MM.1S (cell line): Measurements from ENCODE around the gene SEPTIN2.

Source experiments
- DNase-seq: peaks from one replicate; pipeline ENCODE4 v3.0.0-alpha.2; 2015
- H2AFZ ChIP-seq: fragments of 300-600 bp; sonication (generic); 2 replicates; pipeline ENCODE4 v1.6.0; 2016; ENCODE audit warnings: antibody characterized with exemption, low read length
- H3F3A ChIP-seq: fragments of 300-600 bp; sonication (generic); 2 replicates; pipeline ENCODE4 v1.6.1; 2016; ENCODE audit warnings: mild to moderate bottlenecking, antibody characterized with exemption, low read length, moderate library complexity, mixed read lengths; ENCODE audit not compliant: insufficient read depth
- H3K27ac ChIP-seq: fragments of 300-600 bp; sonication (generic); 2 replicates; pipeline ENCODE4 v1.5.1; 2016; ENCODE audit warnings: mild to moderate bottlenecking, low read length
- H3K27me3 ChIP-seq: fragments of 300-600 bp; sonication (generic); replicated peaks from 2 replicates; pipeline ENCODE4 v1.6.0; 2016; ENCODE audit warnings: low read length; ENCODE audit not compliant: insufficient read depth
- H3K36me3 ChIP-seq: fragments of 300-600 bp; sonication (generic); replicated peaks from 2 replicates; pipeline ENCODE4 v1.6.1; 2016; ENCODE audit warnings: mild to moderate bottlenecking, low read length, mixed read lengths; ENCODE audit not compliant: insufficient read depth
- H3K4me1 ChIP-seq: fragments of 300-600 bp; sonication (generic); 2 replicates; pipeline ENCODE4 v1.6.1; 2016; ENCODE audit warnings: low read length, mixed read lengths
- H3K4me2 ChIP-seq: fragments of 300-600 bp; sonication (generic); 2 replicates; pipeline ENCODE4 v1.6.0; 2016; ENCODE audit warnings: low read depth, low read length
- H3K4me3 ChIP-seq: fragments of 300-600 bp; sonication (generic); 2 replicates; pipeline ENCODE4 v1.5.1; 2016; ENCODE audit warnings: low read length, mixed read lengths
- H3K79me2 ChIP-seq: fragments of 300-600 bp; sonication (generic); 2 replicates; pipeline ENCODE4 v1.6.1; 2016; ENCODE audit warnings: mixed run types, low read length, mixed read lengths
- H3K9ac ChIP-seq: fragments of 300-600 bp; sonication (generic); 2 replicates; pipeline ENCODE4 v1.6.1; 2016; ENCODE audit warnings: low read length, mixed read lengths
- H3K9me2 ChIP-seq: fragments of 300-600 bp; sonication (generic); replicated peaks from 2 replicates; pipeline ENCODE4 v1.6.1; 2016; ENCODE audit warnings: mild to moderate bottlenecking, low read length, mixed read lengths; ENCODE audit not compliant: insufficient read depth
- H3K9me3 ChIP-seq: fragments of 300-600 bp; sonication (generic); replicated peaks from 2 replicates; pipeline ENCODE4 v1.6.1; 2016; ENCODE audit warnings: mild to moderate bottlenecking, low read length, mixed read lengths; ENCODE audit not compliant: insufficient read depth
- H4K20me1 ChIP-seq: fragments of 300-600 bp; sonication (generic); 2 replicates; pipeline ENCODE4 v1.6.1; 2016; ENCODE audit warnings: mild to moderate bottlenecking, low read length, moderate library complexity, mixed read lengths; ENCODE audit not compliant: insufficient read depth
- CTCF ChIP-seq: fragments of 300-600 bp; sonication (generic); IDR thresholded peaks from 2 replicates; pipeline ENCODE4 v1.5.1; 2016; ENCODE audit warnings: antibody characterized with exemption, low read length, mixed read lengths
- EZH2 ChIP-seq: fragments of 300-600 bp; sonication (generic); optimal IDR thresholded peaks from 2 replicates; pipeline ENCODE3; 2017; ENCODE audit warnings: low read depth, mild to moderate bottlenecking, antibody characterized with exemption, low read length, mixed read lengths
- EZH2phosphoT487 ChIP-seq: fragments of 300-600 bp; sonication (generic); IDR thresholded peaks from 2 replicates; pipeline ENCODE4 v1.6.1; 2018; ENCODE audit warnings: antibody characterized with exemption, low read length

Gene SEPTIN2

GRCh38 chr2:241359481-241360045 is 43.8 kb downstream of the SEPTIN2 start:
- no peak overlapping the region for H3K27ac ChIP-seq
- TF ChIP-seq CTCF, result no peak
- no peak for TF ChIP-seq EZH2
- TF ChIP-seq EZH2phosphoT487, result no peak
- peaks cover 24% of the 10 kb centered on the region for H3K4me1 ChIP-seq
- H2AFZ ChIP-seq, result no peak overlapping the region
- no peaks in the 10 kb centered on the region for H3K9me3 ChIP-seq
- H3K4me3 ChIP-seq, result no peak overlapping the region
- peaks cover 12% of the 10 kb centered on the region for H3F3A ChIP-seq
- peaks cover 9% of the 10 kb centered on the region; the same call in 1 of the 2 replicates for H4K20me1 ChIP-seq
- no peaks in the 10 kb centered on the region for H3K27me3 ChIP-seq
- H3K36me3 ChIP-seq, result no peaks in the 10 kb centered on the region
- DNase-seq, result no peak
- no peak overlapping the region for H3K4me2 ChIP-seq
- H3K79me2 ChIP-seq, result peaks cover 79% of the 10 kb centered on the region
- H3K9ac ChIP-seq, result no peak overlapping the region
- no peaks in the 10 kb centered on the region for H3K9me2 ChIP-seq

GRCh38 chr2:241363426-241363825 is 47.7 kb downstream of the SEPTIN2 start:
- Histone ChIP-seq H3K9me2 (no peaks in the 10 kb centered on the region), H3K4me1 (peaks cover 32% of the 10 kb centered on the region), H3K27ac (no peak overlapping the region), H4K20me1 (peaks cover 16% of the 10 kb centered on the region), H3K9ac (no peak overlapping the region), H3F3A (no peaks in the 10 kb centered on the region), H3K79me2 (peaks cover 93% of the 10 kb centered on the region), H3K4me2 (no peak overlapping the region), H3K9me3 (no peaks in the 10 kb centered on the region), H3K27me3 (no peaks in the 10 kb centered on the region), H3K36me3 (no peaks in the 10 kb centered on the region), H3K4me3 (no peak overlapping the region), H2AFZ (no peak overlapping the region)
- TF ChIP-seq CTCF (no peak), EZH2phosphoT487 (no peak), EZH2 (no peak)
- DNase-seq, result no peak

- no peaks in the 10 kb centered on the region for H3K9me2 ChIP-seq
- H3F3A ChIP-seq, result no peaks in the 10 kb centered on the region
- H3K79me2 ChIP-seq, result peaks cover 93% of the 10 kb centered on the region
- no peak for DNase-seq
- no peak overlapping the region for H3K4me2 ChIP-seq
- H3K27ac ChIP-seq, result no peak overlapping the region
- peaks cover 16% of the 10 kb centered on the region for H4K20me1 ChIP-seq
- H3K36me3 ChIP-seq, result no peaks in the 10 kb centered on the region
- H3K9me3 ChIP-seq, result no peaks in the 10 kb centered on the region
- peaks cover 24% of the 10 kb centered on the region for H3K4me1 ChIP-seq
- H3K4me3 ChIP-seq, result no peak overlapping the region
- no peak for TF ChIP-seq CTCF
- TF ChIP-seq EZH2phosphoT487, result no peak
- TF ChIP-seq EZH2, result no peak
- H3K9ac ChIP-seq, result no peak overlapping the region
- H2AFZ ChIP-seq, result no peak overlapping the region
- H3K27me3 ChIP-seq, result no peaks in the 10 kb centered on the region
Measured at GRCh38 chr2:241364781-241365180, 49.1 kb downstream of the SEPTIN2 start.
